HEK293 (cell line): ENCODE measurements around the gene MERTK.

Experiments
- ZNF350 ChIP-seq: fragments of 450-650 bp; formaldehyde crosslinking; IDR thresholded peaks from 2 replicates; pipeline ENCODE4 v1.5.0; 2017; ENCODE audit warnings: missing biosample characterization, mild to moderate bottlenecking, missing genetic modification characterization
- TF ChIP-seq, protein P1 (sequence below): fragments of 450-650 bp; formaldehyde crosslinking; IDR thresholded peaks from 2 replicates; pipeline ENCODE4 v1.5.1; 2016; ENCODE audit warnings: missing biosample characterization, missing genetic modification characterization

GRCh38 chr2:112075490-112076260 is 177.3 kb downstream of the MERTK start:
- TF ChIP-seq ZNF350 (tag by site-specific recombination), result no peak
- TF ChIP-seq, protein P1, sequence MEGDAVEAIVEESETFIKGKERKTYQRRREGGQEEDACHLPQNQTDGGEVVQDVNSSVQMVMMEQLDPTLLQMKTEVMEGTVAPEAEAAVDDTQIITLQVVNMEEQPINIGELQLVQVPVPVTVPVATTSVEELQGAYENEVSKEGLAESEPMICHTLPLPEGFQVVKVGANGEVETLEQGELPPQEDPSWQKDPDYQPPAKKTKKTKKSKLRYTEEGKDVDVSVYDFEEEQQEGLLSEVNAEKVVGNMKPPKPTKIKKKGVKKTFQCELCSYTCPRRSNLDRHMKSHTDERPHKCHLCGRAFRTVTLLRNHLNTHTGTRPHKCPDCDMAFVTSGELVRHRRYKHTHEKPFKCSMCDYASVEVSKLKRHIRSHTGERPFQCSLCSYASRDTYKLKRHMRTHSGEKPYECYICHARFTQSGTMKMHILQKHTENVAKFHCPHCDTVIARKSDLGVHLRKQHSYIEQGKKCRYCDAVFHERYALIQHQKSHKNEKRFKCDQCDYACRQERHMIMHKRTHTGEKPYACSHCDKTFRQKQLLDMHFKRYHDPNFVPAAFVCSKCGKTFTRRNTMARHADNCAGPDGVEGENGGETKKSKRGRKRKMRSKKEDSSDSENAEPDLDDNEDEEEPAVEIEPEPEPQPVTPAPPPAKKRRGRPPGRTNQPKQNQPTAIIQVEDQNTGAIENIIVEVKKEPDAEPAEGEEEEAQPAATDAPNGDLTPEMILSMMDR (tag by site-specific recombination), result no peak
